Thymus (tissue), 11 donors: ENCODE measurements around the gene FOXK1. TPM values are rescaled to one million over a fixed set of nuclear protein-coding genes. Genes with fewer than 3 reads are reported as not detected.

Source experiments
- DNase-seq, 9 donors: peaks; one replicate each; pipeline ENCODE4 v3.0.0-alpha.2; 2013; ENCODE audit warnings: low spot score in 9 of 9, low read depth in 6 of 9, missing footprints in 1 of 9
- H3K27ac ChIP-seq, 2 donors: one replicate each; pipeline ENCODE4 v1.5.1; 2013; ENCODE audit warnings: control low read depth in 1 of 2, low read depth in 1 of 2, low read length in 1 of 2, mild to moderate bottlenecking in 1 of 2, moderate library complexity in 1 of 2
- H3K27me3 ChIP-seq, 2 donors: one replicate each; pipeline ENCODE4 v1.5.1; 2013; ENCODE audit warnings: low read length in 1 of 2; ENCODE audit not compliant: control insufficient read depth in 2 of 2, insufficient read depth in 1 of 2
- H3K36me3 ChIP-seq, 2 donors: one replicate each; pipeline ENCODE4 v1.5.1; 2013; ENCODE audit warnings: low read length in 1 of 2, mild to moderate bottlenecking in 1 of 2, moderate library complexity in 1 of 2; ENCODE audit not compliant: control insufficient read depth in 2 of 2, insufficient read depth in 2 of 2
- H3K4me1 ChIP-seq, 2 donors: one replicate each; pipeline ENCODE4 v1.5.1; 2013; ENCODE audit warnings: low read length in 2 of 2; ENCODE audit not compliant: control insufficient read depth in 2 of 2, insufficient read depth in 2 of 2
- H3K4me3 ChIP-seq, 2 donors: one replicate each; pipeline ENCODE4 v1.5.1; 2013; ENCODE audit warnings: low read length in 2 of 2, control low read depth in 1 of 2, mild to moderate bottlenecking in 1 of 2
- H3K9me3 ChIP-seq, 2 donors: one replicate each; pipeline ENCODE4 v1.5.1; 2013; ENCODE audit warnings: low read length in 1 of 2, mild to moderate bottlenecking in 1 of 2; ENCODE audit not compliant: control insufficient read depth in 2 of 2, insufficient read depth in 1 of 2
- WGBS: extraction: QIAGEN DNeasy Blood & Tissue Kit; methylation state at CpG from one replicate; pipeline ENCODE4 v1.1.7; 2013; 5-methylcytosine and 5-hydroxymethylcytosine counted together
- polyA plus RNA-seq: library from polyadenylated mRNA; stranded (reverse); fragments of 200-250 nt; gene quantifications from one replicate; pipeline ENCODE4 v1.2.3, GENCODE V29; 2013
- total RNA-seq: library from RNA; stranded (reverse); fragments of 120-200 nt; gene quantifications from one replicate; pipeline ENCODE4 v1.2.4, GENCODE V29; 2013
- donor health status: healthy.

The FOXK1 gene
- total and polyA plus RNA-seq, 2 donors, result 6.4 to 7.6 TPM

DNA sequence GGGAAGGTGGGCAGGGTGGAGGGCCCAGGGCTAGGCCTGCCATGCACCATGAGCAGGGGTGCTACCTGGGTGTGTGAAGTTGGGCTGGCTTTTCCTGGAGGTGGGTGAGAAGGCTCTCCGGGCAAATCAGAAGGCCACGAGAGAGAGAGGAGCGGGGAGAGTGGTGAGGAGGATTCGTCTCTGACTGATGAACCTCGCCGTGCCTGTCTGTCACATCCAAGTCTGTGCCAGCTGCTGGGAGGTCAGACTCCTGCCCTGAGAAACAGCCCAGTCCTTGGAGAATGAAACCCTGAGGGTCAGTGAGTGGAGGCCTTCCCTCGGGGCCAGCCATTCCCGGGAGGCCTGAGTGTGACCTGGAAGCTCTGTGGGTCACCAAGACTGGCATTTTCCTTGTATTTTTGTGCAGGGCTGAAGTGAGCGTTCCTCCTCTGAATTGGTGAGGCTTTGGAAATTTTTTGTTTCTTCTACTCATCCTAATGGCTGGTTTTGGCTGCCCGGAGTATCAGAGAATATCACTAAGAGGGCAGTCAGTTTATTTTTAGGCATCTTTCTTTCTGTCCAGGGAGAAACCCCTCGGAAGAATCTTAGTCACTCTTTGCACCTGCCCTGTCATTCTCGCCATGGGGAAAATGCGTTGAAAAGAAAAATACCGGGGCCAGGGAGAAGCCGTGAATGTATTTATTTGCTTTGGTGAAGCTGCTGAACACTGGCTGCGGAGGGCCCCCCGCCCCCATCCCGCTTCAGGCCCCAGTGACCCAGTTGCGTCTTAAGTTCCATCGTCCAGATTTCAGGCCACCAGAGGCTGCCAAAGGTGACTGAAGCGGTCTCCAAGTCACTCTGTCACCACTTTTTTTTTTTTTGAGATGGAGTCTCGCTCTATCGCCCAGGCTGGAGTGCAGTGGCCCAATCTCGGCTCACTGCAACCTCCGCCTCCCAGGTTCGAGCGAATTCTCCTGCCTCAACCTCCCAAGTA is 86.8 kb downstream of the FOXK1 start:
- H3K4me1 ChIP-seq, result no peaks in the 10 kb centered on the region
- no peak overlapping the region for H3K27ac ChIP-seq
- no peak for DNase-seq
- WGBS, result 97% methylated on average over 27 of the region's 27 CpGs
- no peaks in the 10 kb centered on the region for H3K9me3 ChIP-seq
- H3K27me3 ChIP-seq, result no peaks in the 10 kb centered on the region
- no peak overlapping the region for H3K4me3 ChIP-seq
- H3K36me3 ChIP-seq, result peaks cover 19 to 28% of the 10 kb centered on the region in 2 donors

DNA sequence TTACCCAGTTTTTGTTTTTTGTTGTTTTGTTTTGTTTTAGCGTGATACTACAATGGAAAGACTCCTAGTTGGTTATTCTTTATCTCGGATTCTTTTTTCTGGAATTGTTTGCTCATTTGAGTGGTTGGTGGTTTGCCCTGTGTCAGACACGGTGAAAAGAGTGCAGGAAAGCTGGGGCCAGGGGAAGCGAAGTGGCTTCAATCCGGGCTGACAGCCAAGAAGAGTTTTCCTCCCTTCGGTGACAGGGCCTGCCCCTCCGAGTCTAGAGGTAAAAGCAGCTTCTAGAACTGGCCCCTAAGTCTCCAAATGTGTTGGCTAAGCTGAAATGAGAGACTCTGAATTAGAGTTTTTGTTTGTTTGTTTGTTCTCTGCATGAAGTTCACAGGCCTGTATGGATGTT is 87.7 kb downstream of the FOXK1 start:
- Histone ChIP-seq H3K27me3 (no peaks in the 10 kb centered on the region), H3K4me3 (no peak overlapping the region), H3K27ac (peak overlapping the region in 1 of 2 donors; percentile 31), H3K36me3 (peaks cover 11 to 23% of the 10 kb centered on the region in 2 donors), H3K4me1 (peaks cover 3 to 6% of the 10 kb centered on the region in 2 donors), H3K9me3 (no peaks in the 10 kb centered on the region)
- DNase-seq, result no peak
- 35% methylated on average over 7 of the region's 7 CpGs for WGBS

DNA sequence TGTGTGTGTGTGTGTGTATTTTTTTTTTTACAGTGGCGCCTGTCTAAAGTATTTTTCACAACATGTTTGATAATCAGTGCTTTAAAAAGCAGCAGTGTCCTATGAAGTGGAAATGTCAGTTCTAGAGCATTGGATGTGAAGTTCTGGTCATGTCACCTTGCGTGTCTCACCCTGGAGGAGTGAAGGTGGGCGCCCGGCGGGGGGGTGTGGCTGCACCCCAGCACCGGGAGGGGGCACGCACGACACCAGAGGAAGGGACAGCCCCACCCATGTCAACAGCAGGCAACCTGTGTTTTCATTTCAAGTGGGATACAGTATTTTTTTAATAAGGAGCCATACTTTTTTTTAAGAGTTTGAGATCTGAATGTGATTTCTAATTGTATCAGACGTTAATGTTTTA is 88.8 kb downstream of the FOXK1 start:
- peaks cover 5 to 9% of the 10 kb centered on the region in 2 donors for H3K4me1 ChIP-seq
- DNase-seq, result no peak
- H3K27ac ChIP-seq, result no peak overlapping the region
- H3K27me3 ChIP-seq, result no peaks in the 10 kb centered on the region
- peaks cover 3 to 16% of the 10 kb centered on the region in 2 donors for H3K36me3 ChIP-seq
- no peaks in the 10 kb centered on the region for H3K9me3 ChIP-seq
- H3K4me3 ChIP-seq, result no peak overlapping the region
- WGBS, result 97% methylated on average over 9 of the region's 9 CpGs

DNA sequence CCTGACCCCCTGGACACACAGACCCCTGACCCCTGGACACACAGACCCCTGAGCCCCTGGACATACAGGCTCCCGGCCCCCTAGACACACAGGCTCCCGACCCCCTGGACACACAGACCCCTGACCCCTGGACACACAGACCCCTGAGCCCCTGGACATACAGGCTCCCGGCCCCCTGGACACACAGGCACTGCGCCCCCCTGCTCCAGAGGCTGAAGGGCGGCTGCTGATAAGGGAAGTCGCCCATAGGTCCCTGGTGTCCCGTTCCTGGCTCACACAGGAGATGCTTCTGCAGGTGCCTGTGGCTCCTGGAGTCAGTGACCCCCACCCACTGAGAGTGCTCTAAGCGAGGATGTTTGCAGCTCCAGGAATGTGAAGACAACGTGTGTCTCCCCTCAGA is 89.6 kb downstream of the FOXK1 start:
- H3K4me3 ChIP-seq, result no peak overlapping the region
- no peak for DNase-seq
- no peaks in the 10 kb centered on the region for H3K27me3 ChIP-seq
- peaks cover 10 to 17% of the 10 kb centered on the region in 2 donors for H3K4me1 ChIP-seq
- H3K36me3 ChIP-seq, result peaks cover 3 to 15% of the 10 kb centered on the region in 2 donors
- no peak overlapping the region for H3K27ac ChIP-seq
- WGBS, result 98% methylated on average over 9 of the region's 9 CpGs
- no peaks in the 10 kb centered on the region for H3K9me3 ChIP-seq

DNA sequence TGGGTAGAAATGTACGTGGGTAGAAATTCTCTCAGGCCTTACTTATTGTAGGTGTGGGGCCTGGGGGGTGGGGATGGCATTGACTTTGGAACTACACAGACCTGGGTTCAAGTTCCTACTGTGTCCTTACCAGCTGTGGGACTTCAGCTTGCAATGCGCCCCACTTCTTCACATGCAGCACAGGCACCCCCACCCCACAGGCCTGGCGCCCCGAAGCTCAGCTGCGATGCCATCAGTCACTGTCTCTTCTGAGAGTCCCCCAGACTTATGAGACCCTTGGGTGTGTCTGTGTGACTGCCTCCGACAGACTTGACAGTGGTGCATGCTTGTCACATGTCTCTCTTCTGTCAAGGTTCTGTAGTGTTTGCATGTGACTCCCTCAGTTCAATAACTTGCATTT is 90.2 kb downstream of the FOXK1 start:
- Histone ChIP-seq H3K4me1 (peaks cover 13 to 19% of the 10 kb centered on the region in 2 donors), H3K36me3 (peaks cover 3 to 9% of the 10 kb centered on the region in 2 donors), H3K4me3 (no peak overlapping the region), H3K27ac (no peak overlapping the region), H3K27me3 (no peaks in the 10 kb centered on the region), H3K9me3 (no peaks in the 10 kb centered on the region)
- DNase-seq, result no peak
- 95% methylated on average over 6 of the region's 6 CpGs for WGBS

DNA sequence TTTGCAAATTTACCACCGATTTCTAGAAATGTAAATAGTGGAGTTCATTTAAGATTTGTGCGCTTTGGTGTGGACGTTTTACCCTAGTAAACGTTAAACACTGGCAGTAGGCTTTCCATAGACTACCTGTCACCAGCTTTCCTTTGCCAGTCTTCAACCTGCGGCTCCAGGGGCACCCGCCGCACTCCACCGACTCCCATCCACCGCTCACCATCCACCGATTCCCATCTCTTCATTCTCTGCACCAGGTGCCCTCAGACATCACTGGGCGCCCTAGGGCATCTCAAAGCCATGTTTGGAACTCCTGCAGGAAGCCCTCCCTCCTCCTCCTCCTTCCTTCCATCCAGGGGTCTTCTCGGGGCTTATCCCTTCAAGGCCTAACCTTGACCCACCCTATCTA is 91.9 kb downstream of the FOXK1 start:
- H3K27ac ChIP-seq, result no peak overlapping the region
- H3K4me3 ChIP-seq, result no peak overlapping the region
- H3K27me3 ChIP-seq, result no peaks in the 10 kb centered on the region
- H3K36me3 ChIP-seq, result peaks cover 3% of the 10 kb centered on the region in 2 donors
- H3K9me3 ChIP-seq, result no peaks in the 10 kb centered on the region
- H3K4me1 ChIP-seq, result peaks cover 13 to 19% of the 10 kb centered on the region in 2 donors
- WGBS, result 95% methylated on average over 12 of the region's 12 CpGs
- DNase-seq, result no peak

DNA sequence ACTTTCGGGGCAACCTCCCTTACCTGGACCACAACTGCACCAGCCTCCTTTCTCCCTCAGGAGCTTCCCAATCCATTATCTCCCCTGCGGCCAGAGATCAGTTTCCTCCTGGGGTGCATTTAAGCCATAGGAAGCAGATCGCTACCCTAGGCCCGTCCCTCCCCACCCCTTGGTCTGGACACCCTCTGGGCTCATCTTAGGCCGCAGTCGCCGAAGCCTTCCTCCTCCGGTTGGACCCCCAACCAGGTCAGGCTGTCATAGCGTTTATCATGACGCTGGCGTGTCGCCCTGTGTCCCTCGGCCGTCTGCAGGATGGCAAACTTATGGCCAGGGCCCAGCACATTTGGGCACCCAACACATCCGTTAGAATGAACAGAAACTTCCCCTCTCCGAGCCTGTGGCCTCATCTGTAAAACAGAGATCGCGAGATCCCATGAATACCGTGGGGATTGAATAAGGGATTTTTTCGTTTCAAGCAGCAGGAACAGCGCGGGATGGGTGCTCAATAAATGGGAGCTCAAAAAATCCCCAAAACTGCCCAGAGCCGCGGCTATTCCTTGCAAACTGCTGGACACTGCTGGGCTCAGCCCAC is 92.7 kb downstream of the FOXK1 start:
- Histone ChIP-seq H3K27ac (peak overlapping the region; percentile 89 to 95), H3K4me3 (peak overlapping the region; percentile 65 to 98), H3K4me1 (peaks cover 13 to 19% of the 10 kb centered on the region in 2 donors), H3K27me3 (no peaks in the 10 kb centered on the region), H3K36me3 (peaks cover 2 to 3% of the 10 kb centered on the region in 2 donors), H3K9me3 (no peaks in the 10 kb centered on the region)
- WGBS, result 17% methylated on average over 24 of the region's 24 CpGs
- no peak for DNase-seq

DNA sequence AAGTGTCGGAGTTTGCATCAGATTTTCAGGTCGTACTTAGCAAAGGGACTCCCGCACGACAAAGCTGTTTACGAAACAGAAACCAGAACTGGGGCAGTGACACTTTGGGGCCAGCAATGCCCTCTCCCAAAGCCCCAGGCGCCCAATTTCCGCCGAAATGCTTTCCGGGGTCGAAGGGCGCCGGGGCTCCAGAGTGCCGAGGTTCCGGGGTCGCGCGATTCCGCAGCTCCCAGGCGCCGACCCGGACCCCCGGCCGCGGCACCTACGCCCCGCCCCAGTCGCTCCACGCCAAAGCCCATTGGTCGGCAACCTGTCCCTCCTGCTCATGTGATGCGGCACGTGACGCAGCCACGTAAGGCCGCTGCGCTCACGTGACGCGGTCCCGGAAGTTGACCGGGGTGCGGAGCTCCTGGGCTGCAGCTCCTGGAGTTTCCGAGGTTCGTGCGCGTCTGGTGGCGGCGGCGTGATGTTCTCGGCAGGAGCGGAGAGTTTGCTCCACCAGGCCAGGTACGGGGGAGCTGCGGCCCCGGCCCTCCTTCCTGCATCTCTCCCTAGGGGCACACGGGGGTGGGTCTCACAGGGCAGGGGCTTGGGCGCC is 93.3 kb downstream of the FOXK1 start, which contains the start of gene AP5Z1:
Gene AP5Z1, plus strand, starts transcription at position 374 of the 598 bp plus-strand sequence. Its CDS starts 93 bp downstream, at position 467.
- Histone ChIP-seq H3K4me3 (peak within 1 kb of the TSS; percentile 65 to 98), H3K27me3 (no peaks in the 10 kb centered on the region), H3K4me1 (peaks cover 13 to 19% of the 10 kb centered on the region in 2 donors), H3K9me3 (no peaks in the 10 kb centered on the region), H3K36me3 (peaks cover 0 to 3% of the 10 kb centered on the region in 2 donors), H3K27ac (peak within 1 kb of the TSS; percentile 89 to 95)
- under 1% methylated on average over 55 of the region's 55 CpGs for WGBS
- peak; percentile 92 to 98 (median 95) for DNase-seq
